HL-60 (cell line): ENCODE results near the gene PSAT1.

Experiments used
- DNase-seq, 2 experiments: peaks; one replicate each; pipeline ENCODE4 v3.0.0-alpha.2; 2010 to 2020; ENCODE audit warnings: low read depth in 1 of 2, low spot score in 1 of 2
- H3K27ac ChIP-seq: fragments of 250-450 bp; sonication (Bioruptor Pico); replicated peaks from 2 replicates; pipeline ENCODE4 v1.5.1; 2020; ENCODE audit warnings: mild to moderate bottlenecking, moderate library complexity
- H3K27me3 ChIP-seq: fragments of 250-450 bp; sonication (Bioruptor Pico); 2 replicates; pipeline ENCODE4 v1.5.1; 2021; ENCODE audit warnings: mild to moderate bottlenecking, moderate library complexity; ENCODE audit not compliant: insufficient read depth, poor library complexity, severe bottlenecking
- H3K4me3 ChIP-seq: replicated peaks from 2 replicates; pipeline ENCODE4 v1.5.1; 2011; ENCODE audit warnings: mild to moderate bottlenecking, control low read depth, low read length; ENCODE audit not compliant: insufficient read depth
- CTCF ChIP-seq: IDR thresholded peaks from one replicate; pipeline ENCODE4 v1.5.1; 2011; ENCODE audit warnings: low read length, control low read depth, inconsistent platforms; ENCODE audit not compliant: insufficient read depth
- GABPA ChIP-seq: IDR thresholded peaks from 2 replicates; pipeline ENCODE4 v1.6.1; 2012; ENCODE audit warnings: low read depth
- POLR2AphosphoS5 ChIP-seq: IDR thresholded peaks from 2 replicates; pipeline ENCODE4 v1.6.1; 2012; ENCODE audit warnings: low read depth
- SPI1 ChIP-seq: IDR thresholded peaks from 2 replicates; pipeline ENCODE4 v1.6.1; 2012; ENCODE audit warnings: low read depth, mild to moderate bottlenecking, borderline replicate concordance
- TF ChIP-seq, protein P1 (sequence below): IDR thresholded peaks from 2 replicates; pipeline ENCODE4 v1.6.1; 2012; ENCODE audit warnings: low read depth; ENCODE audit not compliant: insufficient replicate concordance

Gene PSAT1

DNA sequence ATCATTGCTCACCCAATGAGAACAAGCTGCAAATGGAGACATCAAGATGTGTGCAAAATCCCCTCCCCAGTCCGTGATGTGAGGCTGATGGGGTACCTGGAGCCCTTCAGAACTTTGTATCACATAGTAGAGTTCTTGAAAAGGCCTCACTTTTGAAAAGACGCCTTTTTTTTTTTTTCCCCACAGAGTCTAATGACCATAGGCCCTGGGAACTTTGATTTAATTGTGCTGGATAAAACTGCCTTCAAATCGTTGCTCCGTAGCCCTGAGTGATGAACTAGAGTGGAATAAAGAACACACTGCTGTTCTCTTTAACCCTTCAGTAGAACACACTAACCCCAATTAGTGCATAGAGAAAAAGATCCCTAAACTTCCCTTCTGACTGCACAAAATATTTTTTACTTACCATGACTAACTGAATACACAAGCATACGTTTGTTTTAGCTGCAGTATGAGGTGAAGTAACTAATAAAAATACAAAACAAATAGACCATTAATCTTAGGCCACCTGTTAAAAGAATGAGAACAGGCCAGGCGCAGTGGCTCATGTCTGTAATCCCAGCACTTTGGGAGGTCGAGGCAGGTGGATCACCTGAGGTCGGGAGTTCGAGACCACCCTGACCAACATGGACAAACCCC is 15.1 kb downstream of the PSAT1 start:
- no peak for DNase-seq
- Histone ChIP-seq H3K27me3 (no peaks in the 10 kb centered on the region), H3K27ac (no peak overlapping the region), H3K4me3 (no peak overlapping the region)
- TF ChIP-seq, protein P1, sequence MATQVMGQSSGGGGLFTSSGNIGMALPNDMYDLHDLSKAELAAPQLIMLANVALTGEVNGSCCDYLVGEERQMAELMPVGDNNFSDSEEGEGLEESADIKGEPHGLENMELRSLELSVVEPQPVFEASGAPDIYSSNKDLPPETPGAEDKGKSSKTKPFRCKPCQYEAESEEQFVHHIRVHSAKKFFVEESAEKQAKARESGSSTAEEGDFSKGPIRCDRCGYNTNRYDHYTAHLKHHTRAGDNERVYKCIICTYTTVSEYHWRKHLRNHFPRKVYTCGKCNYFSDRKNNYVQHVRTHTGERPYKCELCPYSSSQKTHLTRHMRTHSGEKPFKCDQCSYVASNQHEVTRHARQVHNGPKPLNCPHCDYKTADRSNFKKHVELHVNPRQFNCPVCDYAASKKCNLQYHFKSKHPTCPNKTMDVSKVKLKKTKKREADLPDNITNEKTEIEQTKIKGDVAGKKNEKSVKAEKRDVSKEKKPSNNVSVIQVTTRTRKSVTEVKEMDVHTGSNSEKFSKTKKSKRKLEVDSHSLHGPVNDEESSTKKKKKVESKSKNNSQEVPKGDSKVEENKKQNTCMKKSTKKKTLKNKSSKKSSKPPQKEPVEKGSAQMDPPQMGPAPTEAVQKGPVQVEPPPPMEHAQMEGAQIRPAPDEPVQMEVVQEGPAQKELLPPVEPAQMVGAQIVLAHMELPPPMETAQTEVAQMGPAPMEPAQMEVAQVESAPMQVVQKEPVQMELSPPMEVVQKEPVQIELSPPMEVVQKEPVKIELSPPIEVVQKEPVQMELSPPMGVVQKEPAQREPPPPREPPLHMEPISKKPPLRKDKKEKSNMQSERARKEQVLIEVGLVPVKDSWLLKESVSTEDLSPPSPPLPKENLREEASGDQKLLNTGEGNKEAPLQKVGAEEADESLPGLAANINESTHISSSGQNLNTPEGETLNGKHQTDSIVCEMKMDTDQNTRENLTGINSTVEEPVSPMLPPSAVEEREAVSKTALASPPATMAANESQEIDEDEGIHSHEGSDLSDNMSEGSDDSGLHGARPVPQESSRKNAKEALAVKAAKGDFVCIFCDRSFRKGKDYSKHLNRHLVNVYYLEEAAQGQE: no peak
- TF ChIP-seq POLR2AphosphoS5: no peak
- TF ChIP-seq CTCF: no peak

DNA sequence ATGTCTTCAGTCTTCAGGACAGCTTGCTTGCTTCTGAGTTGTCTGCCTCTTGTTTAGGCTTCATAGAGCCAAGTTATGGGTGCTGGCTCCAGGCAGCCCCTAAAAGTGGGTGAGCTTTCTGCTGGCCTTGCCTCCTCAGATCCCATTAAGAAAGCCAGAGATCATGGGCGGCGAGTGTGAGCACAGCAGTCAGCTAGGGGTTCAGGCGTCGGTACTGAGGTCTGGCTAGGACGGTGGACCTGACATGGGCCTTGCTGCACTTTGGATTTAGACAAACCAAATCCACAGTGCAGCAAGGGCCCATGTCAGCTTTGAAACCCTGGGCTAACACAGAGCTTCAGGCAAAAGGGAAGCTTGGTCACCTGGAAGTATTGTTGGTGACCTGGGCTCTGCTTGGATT is 17.6 kb downstream of the PSAT1 start:
- Histone ChIP-seq H3K4me3 (no peak overlapping the region), H3K27me3 (no peaks in the 10 kb centered on the region), H3K27ac (no peak overlapping the region)
- DNase-seq: no peak
- TF ChIP-seq SPI1 (no peak), GABPA (no peak), CTCF (no peak), POLR2AphosphoS5 (no peak)
- TF ChIP-seq, protein P1: no peak

DNA sequence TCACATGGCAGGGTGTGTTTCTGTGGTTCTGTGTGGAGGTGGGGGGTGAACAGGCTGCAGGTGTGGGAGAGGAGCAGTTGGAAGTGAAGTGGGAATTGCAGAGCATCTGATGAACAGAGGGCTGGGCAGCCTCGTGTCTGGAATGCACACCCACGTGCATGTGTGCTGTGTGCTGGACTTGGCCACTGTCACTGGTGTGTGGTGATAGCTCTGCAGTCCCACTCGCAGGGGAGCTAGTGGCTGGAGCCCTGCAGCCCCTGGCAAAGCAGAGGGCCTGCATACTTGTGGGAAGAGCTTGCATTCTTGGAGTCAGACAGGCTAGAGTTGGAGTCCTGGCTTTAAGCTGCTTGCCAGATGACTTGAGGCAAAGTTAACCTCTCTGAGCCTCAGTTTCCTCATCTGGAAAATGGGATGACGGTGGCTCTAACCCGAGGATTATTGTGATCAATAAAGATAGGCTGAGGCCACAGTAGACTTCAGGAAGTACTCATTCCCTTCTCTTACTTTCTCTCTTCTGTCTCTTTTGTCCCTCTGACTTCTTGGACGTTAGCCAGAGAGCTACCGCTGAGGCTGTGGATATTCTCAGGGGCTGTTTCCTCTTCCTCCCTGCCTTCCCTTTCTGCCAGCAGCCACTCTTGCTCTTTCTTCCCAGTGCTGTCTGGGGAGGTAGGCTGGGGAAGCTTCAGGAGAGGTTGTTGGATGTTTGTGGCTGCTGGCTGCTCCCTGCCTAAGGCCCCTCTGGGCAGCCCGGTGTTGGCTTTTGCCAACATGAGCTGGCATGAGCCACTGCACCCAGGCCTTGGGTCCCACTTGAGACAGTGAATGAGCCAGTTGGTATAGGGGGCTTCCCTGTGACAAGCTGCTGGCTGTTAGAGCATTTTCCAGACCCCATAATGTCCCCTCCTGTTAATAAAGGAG is 18.3 kb downstream of the PSAT1 start:
- DNase-seq: peak in 1 of 2 experiments; percentile 38
- no peak overlapping the region for H3K4me3 ChIP-seq
- no peak overlapping the region for H3K27ac ChIP-seq
- H3K27me3 ChIP-seq: no peaks in the 10 kb centered on the region
- TF ChIP-seq CTCF (no peak), GABPA (no peak), POLR2AphosphoS5 (no peak), SPI1 (no peak)
- TF ChIP-seq, protein P1: no peak
